WTC11 (cell line): ENCODE results near the gene IL11RA. TPM values are rescaled to one million over a fixed set of nuclear protein-coding genes. Genes with fewer than 3 reads are reported as not detected.

Source experiments
- ATAC-seq: fragments of 200-7000 bp; cut with Tn5 transposase; 2 replicates; pipeline ENCODE4 v1.10.0; 2021; ENCODE audit warnings: mild to moderate bottlenecking, moderate library complexity
- CTCF ChIA-PET: fragments of 300-600 bp; sonication (Branson Sonifier 250); formaldehyde crosslinking; loops from one replicate; lab custom pipeline; 2021; ENCODE audit warnings: antibody characterized with exemption; lab: Charles Lee
- POLR2A ChIA-PET: fragments of 350-600 bp; sonication (Branson Sonifier 250); formaldehyde crosslinking; loops from one replicate; lab custom pipeline; 2021; ENCODE audit warnings: antibody characterized with exemption; lab: Charles Lee
- DNase-seq: peaks from one replicate; pipeline ENCODE4 v3.0.0; 2021; ENCODE audit warnings: low spot score
- H3K27ac Mint-ChIP-seq: 2 replicates; pipeline ENCODE4 v1.8.0; 2021; ENCODE audit warnings: mixed read lengths
- H3K27me3 Mint-ChIP-seq: 2 replicates; pipeline ENCODE4 v1.8.0; 2021; ENCODE audit warnings: low read depth, mild to moderate bottlenecking, moderate library complexity, mixed read lengths
- H3K36me3 Mint-ChIP-seq: 2 replicates; pipeline ENCODE4 v1.8.0; 2021; ENCODE audit warnings: mixed read lengths
- H3K4me1 Mint-ChIP-seq: 2 replicates; pipeline ENCODE4 v1.8.0; 2022; ENCODE audit warnings: mixed read lengths
- H3K4me3 Mint-ChIP-seq: 2 replicates; pipeline ENCODE4 v1.8.0; 2021; ENCODE audit warnings: mild to moderate bottlenecking, moderate library complexity, mixed read lengths
- H3K9me3 Mint-ChIP-seq: 2 replicates; pipeline ENCODE4 v1.8.0; 2021; ENCODE audit warnings: mixed read lengths
- CBFB ChIP-seq: sonication (generic); formaldehyde crosslinking; IDR thresholded peaks from 2 replicates; pipeline ENCODE4 v1.8.1; 2022; ENCODE audit warnings: mild to moderate bottlenecking, low read depth, missing genetic modification reagents
- FOXK1 ChIP-seq: sonication (generic); formaldehyde crosslinking; IDR thresholded peaks from 2 replicates; pipeline ENCODE4 v1.8.0; 2022; ENCODE audit warnings: mild to moderate bottlenecking, moderate library complexity, missing genetic modification reagents
- GABPB1 ChIP-seq: sonication (generic); formaldehyde crosslinking; IDR thresholded peaks from 2 replicates; pipeline ENCODE4 v1.8.1; 2023; ENCODE audit warnings: mild to moderate bottlenecking, missing genetic modification reagents
- JAZF1 ChIP-seq: fragments of 250-450 bp; sonication (Bioruptor Pico); IDR thresholded peaks from 2 replicates; pipeline ENCODE4 v1.9.0; 2021; ENCODE audit warnings: moderate library complexity, mild to moderate bottlenecking, inconsistent platforms
- NFATC4 ChIP-seq: fragments of 250-450 bp; sonication (Bioruptor Pico); IDR thresholded peaks from 2 replicates; pipeline ENCODE4 v1.9.0; 2021; ENCODE audit warnings: mild to moderate bottlenecking
- PREB ChIP-seq: sonication (generic); formaldehyde crosslinking; IDR thresholded peaks from 2 replicates; pipeline ENCODE4 v1.8.1; 2022; ENCODE audit warnings: mild to moderate bottlenecking, missing genetic modification reagents, moderate library complexity, borderline replicate concordance
- USF1 ChIP-seq: sonication (generic); formaldehyde crosslinking; IDR thresholded peaks from 2 replicates; pipeline ENCODE4 v1.8.0; 2022; ENCODE audit warnings: mild to moderate bottlenecking, missing genetic modification reagents
- USF2 ChIP-seq: sonication (generic); formaldehyde crosslinking; IDR thresholded peaks from 2 replicates; pipeline ENCODE4 v1.8.1; 2023; ENCODE audit warnings: mild to moderate bottlenecking, missing genetic modification reagents, moderate library complexity
- ZBTB21 ChIP-seq: sonication (generic); formaldehyde crosslinking; IDR thresholded peaks from 2 replicates; pipeline ENCODE4 v1.8.1; 2023; ENCODE audit warnings: mild to moderate bottlenecking, missing genetic modification reagents, borderline replicate concordance
- ZNF396 ChIP-seq: fragments of 250-450 bp; sonication (Bioruptor Pico); IDR thresholded peaks from 2 replicates; pipeline ENCODE4 v1.8.0; 2021; ENCODE audit warnings: mild to moderate bottlenecking, moderate library complexity, borderline replicate concordance
- ZNF423 ChIP-seq: fragments of 250-450 bp; sonication (Bioruptor Pico); IDR thresholded peaks from 2 replicates; pipeline ENCODE4 v2.1.2; 2022; ENCODE audit warnings: mild to moderate bottlenecking, moderate library complexity
- ZSCAN18 ChIP-seq: fragments of 250-450 bp; sonication (Bioruptor Pico); IDR thresholded peaks from 2 replicates; pipeline ENCODE4 v2.1.2; 2022; ENCODE audit warnings: mild to moderate bottlenecking, moderate library complexity
- total RNA-seq: library from RNA; stranded (reverse); gene quantifications from 3 replicates; pipeline ENCODE4 v1.2.3, GENCODE V29; 2021
- TF ChIP-seq, protein P1 (sequence below): sonication (generic); formaldehyde crosslinking; IDR thresholded peaks from 2 replicates; pipeline ENCODE4 v1.8.1; 2023; ENCODE audit warnings: mild to moderate bottlenecking, missing genetic modification reagents
- TF ChIP-seq, protein P2 (sequence below): sonication (generic); formaldehyde crosslinking; IDR thresholded peaks from 2 replicates; pipeline ENCODE4 v1.8.1; 2023; ENCODE audit warnings: mild to moderate bottlenecking, moderate library complexity, missing genetic modification reagents
- TF ChIP-seq, protein P3 (sequence below): sonication (generic); formaldehyde crosslinking; IDR thresholded peaks from 2 replicates; pipeline ENCODE4 v1.8.1; 2023; ENCODE audit warnings: mild to moderate bottlenecking, missing genetic modification reagents, moderate library complexity
- TF ChIP-seq, protein P4 (sequence below): fragments of 250-450 bp; sonication (Bioruptor Pico); IDR thresholded peaks from 2 replicates; pipeline ENCODE4 v1.8.0; 2021; ENCODE audit warnings: mild to moderate bottlenecking
- TF ChIP-seq, protein P5 (sequence below): sonication (generic); formaldehyde crosslinking; IDR thresholded peaks from 2 replicates; pipeline ENCODE4 v1.8.0; 2022; ENCODE audit warnings: mild to moderate bottlenecking, missing genetic modification reagents
- TF ChIP-seq, protein P6 (sequence below): sonication (generic); formaldehyde crosslinking; IDR thresholded peaks from 2 replicates; pipeline ENCODE4 v1.8.0; 2022; ENCODE audit warnings: mild to moderate bottlenecking, missing genetic modification reagents

Gene IL11RA
- total RNA-seq, 1 experiment from 2014 or later = 8.6 TPM

DNA sequence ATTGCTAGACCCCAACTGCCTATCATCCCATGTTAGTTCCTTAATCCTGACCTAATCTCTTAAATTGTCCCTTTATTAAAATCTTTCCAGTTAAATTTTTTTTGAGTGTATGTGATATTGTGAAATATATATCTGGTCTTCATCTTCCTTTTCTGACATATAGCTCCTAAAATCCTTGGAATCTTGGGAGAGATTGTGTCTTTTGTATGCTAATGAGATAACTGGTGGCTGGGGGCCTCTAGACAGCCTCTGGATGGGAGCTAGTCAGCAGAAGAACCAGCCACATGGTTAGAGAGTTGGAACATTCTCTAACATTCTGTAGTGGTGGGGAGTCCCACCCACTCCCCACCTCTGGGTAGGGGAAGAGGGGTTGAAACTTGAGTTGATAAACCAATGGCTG, 42.8 kb downstream of the IL11RA start:
- ATAC-seq (no peak), DNase-seq (no peak)
- Mint-ChIP-seq H3K36me3 (no peaks in the 10 kb centered on the region), H3K27ac (no peak overlapping the region), H3K4me3 (no peak overlapping the region), H3K27me3 (peaks cover 29% of the 10 kb centered on the region), H3K4me1 (0 out of 2 replicates have a peak, but pooled peaks cover 4% of the 10 kb centered on the region), H3K9me3 (no peaks in the 10 kb centered on the region)
- CTCF ChIA-PET = interaction anchor here (0.8 kb wide), 1 partner anchor 18 kb away, joined by 3 read pairs; no protein-coding TSS in a partner anchor
- TF ChIP-seq ZNF423 (no peak), ZSCAN18 (CRISPR knock-in tag) (no peak), USF1 (CRISPR knock-in tag) (no peak), GABPB1 (CRISPR knock-in tag) (no peak), NFATC4 (CRISPR knock-in tag) (no peak)
- TF ChIP-seq, protein P1, sequence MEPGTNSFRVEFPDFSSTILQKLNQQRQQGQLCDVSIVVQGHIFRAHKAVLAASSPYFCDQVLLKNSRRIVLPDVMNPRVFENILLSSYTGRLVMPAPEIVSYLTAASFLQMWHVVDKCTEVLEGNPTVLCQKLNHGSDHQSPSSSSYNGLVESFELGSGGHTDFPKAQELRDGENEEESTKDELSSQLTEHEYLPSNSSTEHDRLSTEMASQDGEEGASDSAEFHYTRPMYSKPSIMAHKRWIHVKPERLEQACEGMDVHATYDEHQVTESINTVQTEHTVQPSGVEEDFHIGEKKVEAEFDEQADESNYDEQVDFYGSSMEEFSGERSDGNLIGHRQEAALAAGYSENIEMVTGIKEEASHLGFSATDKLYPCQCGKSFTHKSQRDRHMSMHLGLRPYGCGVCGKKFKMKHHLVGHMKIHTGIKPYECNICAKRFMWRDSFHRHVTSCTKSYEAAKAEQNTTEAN (CRISPR knock-in tag) = no peak
- POLR2A ChIA-PET = no interaction called here

- ChIA-PET CTCF (interaction anchor here (0.5 to 4.3 kb wide), 47 partner anchors 12 to 715 kb away, joined by 3 to 122 read pairs (median 5); partner anchors contain the start of genes CCL19, CCL21, DNAJB5 and FANCG), POLR2A (interaction anchor here (1.3 kb wide), 1 partner anchor 25 kb away, joined by 3 read pairs; no protein-coding TSS in a partner anchor)
- H3K9me3 Mint-ChIP-seq = no peaks in the 10 kb centered on the region
- no peaks in the 10 kb centered on the region for H3K36me3 Mint-ChIP-seq
- H3K27ac Mint-ChIP-seq = no peak overlapping the region
- ATAC-seq = peak; percentile 95
- H3K4me3 Mint-ChIP-seq = peak overlapping the region; percentile 68
- H3K27me3 Mint-ChIP-seq = peaks cover 46% of the 10 kb centered on the region
- DNase-seq = peak; percentile 91
- H3K4me1 Mint-ChIP-seq = peaks cover 7% of the 10 kb centered on the region
- TF ChIP-seq, protein P2, sequence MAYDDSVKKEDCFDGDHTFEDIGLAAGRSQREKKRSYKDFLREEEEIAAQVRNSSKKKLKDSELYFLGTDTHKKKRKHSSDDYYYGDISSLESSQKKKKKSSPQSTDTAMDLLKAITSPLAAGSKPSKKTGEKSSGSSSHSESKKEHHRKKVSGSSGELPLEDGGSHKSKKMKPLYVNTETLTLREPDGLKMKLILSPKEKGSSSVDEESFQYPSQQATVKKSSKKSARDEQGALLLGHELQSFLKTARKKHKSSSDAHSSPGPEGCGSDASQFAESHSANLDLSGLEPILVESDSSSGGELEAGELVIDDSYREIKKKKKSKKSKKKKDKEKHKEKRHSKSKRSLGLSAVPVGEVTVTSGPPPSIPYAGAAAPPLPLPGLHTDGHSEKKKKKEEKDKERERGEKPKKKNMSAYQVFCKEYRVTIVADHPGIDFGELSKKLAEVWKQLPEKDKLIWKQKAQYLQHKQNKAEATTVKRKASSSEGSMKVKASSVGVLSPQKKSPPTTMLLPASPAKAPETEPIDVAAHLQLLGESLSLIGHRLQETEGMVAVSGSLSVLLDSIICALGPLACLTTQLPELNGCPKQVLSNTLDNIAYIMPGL (CRISPR knock-in tag) = peak; percentile 95
- TF ChIP-seq CBFB (CRISPR knock-in tag) = no peak
- TF ChIP-seq USF2 (CRISPR knock-in tag) = no peak
- 0 out of 2 replicates have a peak, but pooled peaks have one; percentile 18 for TF ChIP-seq ZBTB21 (CRISPR knock-in tag)
- TF ChIP-seq, protein P3, sequence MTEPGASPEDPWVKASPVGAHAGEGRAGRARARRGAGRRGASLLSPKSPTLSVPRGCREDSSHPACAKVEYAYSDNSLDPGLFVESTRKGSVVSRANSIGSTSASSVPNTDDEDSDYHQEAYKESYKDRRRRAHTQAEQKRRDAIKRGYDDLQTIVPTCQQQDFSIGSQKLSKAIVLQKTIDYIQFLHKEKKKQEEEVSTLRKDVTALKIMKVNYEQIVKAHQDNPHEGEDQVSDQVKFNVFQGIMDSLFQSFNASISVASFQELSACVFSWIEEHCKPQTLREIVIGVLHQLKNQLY = no peak
- TF ChIP-seq, protein P4, sequence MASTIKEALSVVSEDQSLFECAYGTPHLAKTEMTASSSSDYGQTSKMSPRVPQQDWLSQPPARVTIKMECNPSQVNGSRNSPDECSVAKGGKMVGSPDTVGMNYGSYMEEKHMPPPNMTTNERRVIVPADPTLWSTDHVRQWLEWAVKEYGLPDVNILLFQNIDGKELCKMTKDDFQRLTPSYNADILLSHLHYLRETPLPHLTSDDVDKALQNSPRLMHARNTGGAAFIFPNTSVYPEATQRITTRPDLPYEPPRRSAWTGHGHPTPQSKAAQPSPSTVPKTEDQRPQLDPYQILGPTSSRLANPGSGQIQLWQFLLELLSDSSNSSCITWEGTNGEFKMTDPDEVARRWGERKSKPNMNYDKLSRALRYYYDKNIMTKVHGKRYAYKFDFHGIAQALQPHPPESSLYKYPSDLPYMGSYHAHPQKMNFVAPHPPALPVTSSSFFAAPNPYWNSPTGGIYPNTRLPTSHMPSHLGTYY (CRISPR knock-in tag) = no peak
- TF ChIP-seq JAZF1 = no peak
- TF ChIP-seq, protein P5, sequence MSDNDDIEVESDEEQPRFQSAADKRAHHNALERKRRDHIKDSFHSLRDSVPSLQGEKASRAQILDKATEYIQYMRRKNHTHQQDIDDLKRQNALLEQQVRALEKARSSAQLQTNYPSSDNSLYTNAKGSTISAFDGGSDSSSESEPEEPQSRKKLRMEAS (CRISPR knock-in tag) = peak; percentile 65
- TF ChIP-seq FOXK1 = peak; percentile 39; the same call in 1 of the 2 replicates
- TF ChIP-seq, protein P6, sequence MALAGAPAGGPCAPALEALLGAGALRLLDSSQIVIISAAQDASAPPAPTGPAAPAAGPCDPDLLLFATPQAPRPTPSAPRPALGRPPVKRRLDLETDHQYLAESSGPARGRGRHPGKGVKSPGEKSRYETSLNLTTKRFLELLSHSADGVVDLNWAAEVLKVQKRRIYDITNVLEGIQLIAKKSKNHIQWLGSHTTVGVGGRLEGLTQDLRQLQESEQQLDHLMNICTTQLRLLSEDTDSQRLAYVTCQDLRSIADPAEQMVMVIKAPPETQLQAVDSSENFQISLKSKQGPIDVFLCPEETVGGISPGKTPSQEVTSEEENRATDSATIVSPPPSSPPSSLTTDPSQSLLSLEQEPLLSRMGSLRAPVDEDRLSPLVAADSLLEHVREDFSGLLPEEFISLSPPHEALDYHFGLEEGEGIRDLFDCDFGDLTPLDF (CRISPR knock-in tag) = no peak
- no peak for TF ChIP-seq ZNF396
- TF ChIP-seq PREB (CRISPR knock-in tag) = no peak
These were observed 49.2 kb downstream of the IL11RA start for GRCh38 chr9:34701023-34701768.
